HT-29 (cell line): Measurements from ENCODE around the gene KCTD14. TPM values are rescaled to one million over a fixed set of nuclear protein-coding genes. Genes with fewer than 3 reads are reported as not detected.
"Not testable (repeated sequence)": the region's sequence is repeated elsewhere in the genome, so short reads cannot be mapped to it uniquely, and the experiment has no call there.

Source experiments
- DNase-seq: peaks from one replicate; pipeline ENCODE4 v3.0.0-alpha.2; 2015; ENCODE audit warnings: low spot score
- total RNA-seq: library from RNA; depleted of rRNA; stranded (reverse); fragments of >200 nt; shearing (Covaris generic); gene quantifications from 2 replicates; pipeline ENCODE4 v1.2.3, GENCODE V29; 2014

Gene KCTD14
- total RNA-seq, 1 experiment from 2014 or later: 6.2 TPM

DNA sequence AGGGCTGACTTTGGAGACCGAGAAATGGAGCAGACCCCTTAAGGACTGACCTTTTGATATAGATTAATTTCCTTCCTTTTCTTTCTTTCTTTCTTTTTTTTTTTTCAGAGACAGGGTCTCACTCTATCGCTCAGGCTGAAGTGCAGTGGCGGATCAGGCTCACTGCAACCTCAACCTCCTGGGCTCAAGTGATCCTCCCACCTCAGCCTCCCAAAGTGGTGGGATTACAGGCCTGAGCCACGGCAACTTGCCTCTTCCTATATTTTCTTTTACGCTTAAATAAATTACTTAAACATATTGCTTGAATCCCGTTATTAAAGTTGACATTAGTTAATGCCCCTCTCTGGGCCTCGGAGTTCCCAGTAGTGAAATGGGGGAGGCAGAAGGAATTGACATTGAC lies 350 bp upstream of the KCTD14 start:
- no peak for DNase-seq

DNA sequence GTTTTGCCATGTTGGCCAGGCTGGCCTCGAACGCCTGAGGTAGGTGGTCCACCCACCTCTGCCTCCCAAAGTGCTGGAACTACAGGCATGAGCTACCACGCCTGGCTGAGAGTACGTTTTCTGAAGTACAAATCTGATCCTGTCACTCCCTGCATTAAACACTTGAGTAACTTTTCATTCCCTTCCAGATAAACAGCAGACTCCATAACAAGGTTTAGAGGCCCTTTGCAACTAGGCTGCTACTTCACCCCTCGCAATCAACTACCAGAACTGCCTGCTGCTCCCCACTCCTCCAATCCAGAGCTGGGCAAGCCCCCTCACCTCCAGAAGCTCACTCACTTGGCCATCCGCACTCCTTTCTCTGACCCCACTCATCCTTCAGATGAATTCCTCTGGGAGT lies 1.5 kb downstream of the KCTD14 start:
- DNase-seq: no peak

DNA sequence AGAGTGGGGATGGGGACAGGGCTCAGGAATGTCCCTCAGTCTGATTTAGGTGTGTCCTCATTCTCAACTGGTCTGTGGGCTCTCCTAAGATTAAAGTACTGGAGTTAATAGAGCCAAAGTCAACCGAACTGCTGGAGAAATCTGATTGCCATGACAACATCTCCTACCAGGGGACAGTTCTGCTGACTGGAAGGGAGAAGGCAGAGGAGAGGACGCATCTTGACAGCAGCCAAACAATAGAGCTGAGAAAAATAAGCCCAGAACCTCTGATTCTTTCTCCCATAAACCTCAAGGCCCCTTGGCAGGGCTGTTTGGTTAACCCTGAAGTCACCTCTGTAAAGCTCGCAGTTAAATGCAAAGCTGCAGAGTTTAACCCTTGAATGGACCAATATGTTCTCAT lies 2.8 kb downstream of the KCTD14 start:
- no peak for DNase-seq

DNA sequence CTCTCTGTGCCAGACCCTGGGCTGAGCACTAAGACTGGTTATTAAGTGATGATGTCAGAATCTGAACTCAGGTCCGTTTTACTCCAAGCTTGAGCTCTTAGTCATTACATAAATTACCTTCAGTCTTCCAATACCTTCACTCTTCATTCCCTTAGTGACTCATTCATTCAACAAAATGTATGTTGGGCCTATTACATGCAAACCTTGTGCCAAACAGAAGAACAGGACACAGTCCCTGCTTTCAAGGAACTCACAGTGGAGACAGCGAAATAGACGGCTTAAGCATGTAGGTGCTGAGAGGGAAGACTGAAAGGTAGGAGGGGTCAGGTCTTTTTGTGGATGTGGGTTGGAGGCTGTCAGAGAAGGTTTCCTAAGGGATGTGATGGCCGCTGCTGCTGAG lies 3.3 kb downstream of the KCTD14 start:
- DNase-seq: no peak

DNA sequence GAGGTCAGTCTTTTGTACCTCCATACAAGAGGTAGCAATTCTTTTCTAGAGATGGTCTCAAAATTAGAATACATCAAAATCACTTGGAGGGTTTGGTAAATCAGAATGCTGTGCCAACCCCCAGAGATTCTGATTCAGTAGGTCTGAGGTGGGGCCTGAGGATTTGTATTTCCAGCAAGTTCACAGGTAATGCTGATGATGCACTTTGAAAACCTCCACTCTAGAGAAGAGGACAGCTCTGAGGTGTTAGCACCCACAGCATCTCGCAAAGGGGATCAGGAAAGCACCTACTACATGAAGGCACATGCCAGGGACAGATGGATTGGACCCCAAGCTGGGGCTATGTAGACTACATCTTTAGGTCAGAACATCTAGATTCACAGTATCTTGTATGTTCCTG lies 7.2 kb downstream of the KCTD14 start:
- DNase-seq: no peak

DNA sequence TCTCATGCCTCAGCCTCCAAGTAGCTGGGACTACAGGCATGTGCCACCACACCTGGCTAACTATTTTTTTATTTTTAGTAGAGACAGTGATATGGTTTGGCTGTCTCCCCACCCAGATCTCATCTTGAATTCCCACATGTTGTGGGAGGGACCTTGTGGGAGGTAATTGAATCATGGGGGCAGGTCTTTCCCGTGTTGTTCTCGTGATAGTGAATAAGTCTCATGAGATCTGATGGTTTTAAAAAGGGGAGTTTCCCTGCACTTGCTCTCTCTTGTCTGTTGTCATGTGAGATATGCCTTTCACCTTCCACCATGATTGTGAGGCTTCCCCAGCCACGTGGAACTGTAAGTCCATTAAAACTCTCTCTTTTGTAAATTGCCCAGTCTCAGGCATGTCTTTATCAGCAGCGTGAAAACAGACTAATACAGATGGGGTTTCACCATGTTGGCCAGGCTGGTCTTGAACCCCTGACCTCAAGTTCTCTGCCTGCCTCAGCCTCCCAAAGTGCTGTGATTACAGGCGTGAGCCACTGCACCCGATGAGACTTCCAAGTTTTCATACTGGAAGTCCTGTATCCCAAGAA lies 8.0 kb downstream of the KCTD14 start:
- not testable (repeated sequence) for DNase-seq

DNA sequence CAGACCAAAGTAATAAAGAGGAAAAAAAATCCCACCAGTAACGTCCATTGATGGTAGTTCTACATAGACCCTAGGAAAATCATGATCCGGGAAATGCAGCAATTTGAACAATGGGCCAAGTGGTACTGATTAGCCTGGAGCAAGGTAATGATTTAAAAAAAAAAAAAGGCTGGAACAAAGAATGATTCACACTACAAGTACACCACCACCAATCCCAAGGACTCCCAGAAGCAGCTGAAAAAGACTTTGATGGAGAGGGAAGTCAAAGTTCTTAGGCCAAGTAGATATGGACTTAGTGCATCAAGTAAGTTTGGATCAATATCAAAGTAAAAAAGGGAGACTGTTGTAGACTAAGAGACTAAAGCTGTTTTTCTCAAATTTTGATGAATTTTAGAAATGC lies 11.8 kb downstream of the KCTD14 start:
- no peak for DNase-seq

DNA sequence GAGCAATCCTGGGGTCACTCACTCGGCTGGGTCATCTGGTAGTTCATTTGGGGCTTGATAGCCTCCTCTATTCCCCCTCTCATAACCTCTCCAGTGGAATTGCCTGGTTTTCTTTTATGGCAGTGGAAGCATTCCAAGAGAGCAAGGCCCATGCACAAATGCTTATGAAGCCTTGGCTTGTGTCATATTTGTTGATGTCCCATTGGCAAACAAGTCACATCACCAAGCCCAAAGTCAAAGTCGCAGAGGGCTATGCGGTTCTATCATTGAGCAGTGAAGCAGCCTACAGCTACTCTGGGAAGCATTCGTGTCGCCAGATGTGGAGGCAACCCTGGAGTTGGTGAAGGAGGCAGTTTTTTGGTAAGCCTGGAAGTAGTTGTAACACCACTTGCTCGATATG lies 12.3 kb downstream of the KCTD14 start:
- DNase-seq: no peak

DNA sequence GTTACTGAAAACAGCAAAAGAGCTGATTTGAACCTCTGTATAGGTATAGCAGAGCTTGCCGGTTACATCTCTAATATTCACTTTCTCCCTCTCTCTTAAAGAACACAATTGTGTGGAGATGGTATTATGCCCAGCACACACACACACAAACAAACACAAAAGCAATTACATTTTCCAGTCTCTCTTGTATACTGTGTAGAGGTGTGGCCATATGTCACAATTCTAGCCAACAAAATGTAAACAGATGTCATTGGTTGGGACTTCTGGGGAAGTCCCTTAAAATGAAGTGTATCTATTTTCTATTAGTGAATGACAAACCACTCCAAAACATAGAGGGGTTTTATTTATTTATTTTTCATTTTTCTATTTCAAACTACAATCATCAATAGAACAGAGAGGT lies 12.8 kb downstream of the KCTD14 start:
- no peak for DNase-seq

DNA sequence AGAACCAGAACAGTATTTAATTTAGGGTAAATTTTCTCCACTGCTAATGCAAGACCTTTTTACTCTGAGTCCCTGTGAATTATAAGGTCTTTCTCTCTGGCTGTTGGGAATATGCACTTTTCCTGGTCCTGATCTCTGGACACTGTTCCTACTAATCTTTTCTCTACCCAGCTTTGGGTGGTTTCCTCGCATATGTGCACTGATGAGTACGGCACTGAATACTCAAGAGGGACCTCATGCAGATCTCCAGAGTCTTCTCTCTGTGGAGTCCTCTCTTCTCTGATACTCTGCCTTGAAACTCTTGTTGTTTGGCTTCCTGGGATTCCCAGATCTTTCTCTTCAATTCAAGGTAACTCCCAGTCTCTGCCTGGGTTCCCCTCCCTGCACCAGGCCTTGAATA lies 14.0 kb downstream of the KCTD14 start:
- DNase-seq: no peak

DNA sequence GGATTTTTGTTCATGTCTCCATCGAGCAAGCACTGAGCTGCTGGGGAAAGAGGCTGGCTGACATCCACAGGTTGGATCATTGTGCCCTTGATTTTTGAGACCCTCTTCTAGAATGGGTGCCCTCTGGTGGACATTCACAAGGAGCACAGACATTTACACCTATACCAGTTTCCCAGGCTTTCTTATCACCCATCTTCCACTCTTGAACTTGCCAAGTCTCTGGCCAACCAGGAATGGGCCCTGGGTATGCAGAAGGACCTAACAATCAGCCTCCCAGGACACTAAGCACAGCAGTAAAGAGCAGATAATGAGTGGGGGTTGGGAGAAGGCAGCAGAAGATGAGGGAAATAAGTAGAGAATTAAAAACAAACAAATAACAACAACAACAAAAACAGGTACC lies 22.9 kb downstream of the KCTD14 start:
- DNase-seq: peak; percentile 84

DNA sequence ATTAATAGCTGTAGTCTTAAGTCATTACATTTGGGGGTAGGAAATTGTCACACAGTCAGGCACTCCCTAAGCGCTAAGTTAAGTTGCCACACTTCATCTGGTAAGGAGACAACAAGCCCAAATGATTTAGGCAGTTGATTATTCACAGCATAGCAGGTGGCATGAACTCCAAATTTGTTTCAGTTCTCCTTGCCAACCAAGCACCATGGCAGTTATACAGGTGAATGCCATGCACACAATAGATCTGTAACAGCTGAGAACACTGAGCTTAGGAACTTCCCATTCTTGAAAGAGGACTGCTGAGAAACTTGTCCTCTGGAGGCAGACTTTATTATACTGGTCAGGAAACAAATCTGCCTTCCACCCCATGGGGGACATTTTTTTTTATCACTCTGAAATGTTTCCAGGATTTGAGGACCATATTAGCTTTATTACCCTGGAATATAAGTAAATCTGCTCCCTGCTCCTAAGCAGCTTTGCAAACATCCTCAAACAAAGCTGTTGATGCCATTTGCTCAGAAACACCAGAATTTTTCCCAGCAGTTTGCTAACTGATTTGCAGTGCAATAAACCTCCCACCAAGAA lies 23.5 kb downstream of the KCTD14 start:
- no peak for DNase-seq

DNA sequence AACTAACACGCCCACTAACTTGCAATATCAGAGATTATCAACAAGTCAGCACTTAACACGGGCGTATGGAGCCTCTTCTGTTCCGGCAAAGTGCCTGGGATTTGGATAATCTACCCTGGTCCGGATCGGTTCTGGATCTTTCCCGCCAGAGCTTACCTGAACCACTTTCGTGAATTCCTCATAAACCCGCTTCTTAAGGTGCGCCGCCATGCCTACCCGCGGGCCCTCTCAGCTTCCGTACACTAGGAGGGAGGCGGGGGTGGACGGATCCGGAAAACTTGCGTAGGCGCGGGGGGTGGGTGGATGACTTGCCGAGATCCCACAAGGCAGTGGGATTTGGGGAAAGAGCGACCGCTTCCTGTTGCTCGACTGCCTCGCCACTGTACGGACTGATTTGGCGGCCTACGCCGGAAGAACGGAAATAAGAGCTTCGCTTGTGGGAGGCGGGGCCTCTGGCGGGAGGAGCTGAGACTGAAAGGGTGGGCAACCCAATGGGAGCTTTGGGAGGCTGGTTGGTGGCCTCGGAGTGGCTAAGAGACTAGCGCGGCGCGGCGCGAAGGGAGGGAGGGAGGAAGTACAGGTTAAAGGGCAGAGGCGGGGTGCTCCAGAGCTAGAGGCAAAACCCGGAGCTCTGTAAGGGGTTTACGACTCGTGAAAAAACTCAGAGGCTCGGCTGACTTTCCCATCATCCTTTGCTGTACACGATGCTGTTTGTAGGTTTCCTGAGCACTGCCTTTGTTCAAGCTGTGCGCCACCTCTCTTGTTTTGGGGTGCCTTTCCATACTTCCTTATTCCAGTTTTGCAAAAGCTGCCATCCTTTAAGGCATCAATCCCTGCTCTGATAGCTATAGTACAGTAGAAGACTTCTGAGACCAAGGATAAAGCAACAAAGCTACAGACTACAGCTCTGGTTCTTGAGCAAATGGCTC lies 28.4 kb downstream of the KCTD14 start, which contains the start of gene INTS4:
TSS of gene INTS4 (minus strand) at position 235 of the 929 bp plus-strand sequence. CDS start at position 210, 25 bp downstream.
- DNase-seq: peak; percentile 100

DNA sequence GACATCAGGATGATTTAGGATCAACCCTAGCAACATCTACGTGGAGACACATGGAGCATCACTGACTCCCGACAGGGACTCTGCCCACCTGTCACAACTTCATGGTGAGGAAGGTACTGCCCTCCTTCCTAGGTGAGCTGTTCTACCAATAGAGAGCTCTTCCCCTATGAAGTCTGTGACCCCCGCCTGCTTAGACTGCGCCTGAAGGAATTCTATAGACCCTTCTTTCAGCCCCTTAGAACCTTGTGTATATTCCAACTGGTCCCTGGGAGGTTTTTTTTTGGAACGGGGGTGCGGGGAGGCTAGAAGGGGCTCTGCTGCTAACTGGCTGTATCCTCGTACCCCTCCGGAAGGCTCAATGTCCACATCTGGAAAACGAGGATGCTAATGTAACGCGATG lies 29.2 kb downstream of the KCTD14 start:
- peak; percentile 7 for DNase-seq

DNA sequence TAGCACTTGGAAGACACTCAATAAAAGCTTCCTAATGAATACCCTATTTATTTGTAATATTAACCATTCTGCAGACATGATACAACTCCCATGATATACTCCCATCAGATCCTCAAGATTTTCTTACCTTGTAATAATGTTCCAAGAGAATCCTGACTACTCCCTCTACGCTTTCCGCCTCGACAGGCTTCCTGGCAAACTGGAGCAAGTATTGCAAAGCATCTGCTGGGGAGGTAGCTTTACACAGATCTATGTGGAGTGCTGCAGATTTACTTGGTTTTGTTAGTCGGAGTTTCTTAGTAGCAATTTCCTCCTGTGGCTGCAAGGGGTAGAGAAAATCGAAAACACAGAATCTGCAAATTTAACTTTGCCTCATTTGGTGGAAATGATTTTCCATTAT lies 32.1 kb downstream of the KCTD14 start:
- no peak for DNase-seq

DNA sequence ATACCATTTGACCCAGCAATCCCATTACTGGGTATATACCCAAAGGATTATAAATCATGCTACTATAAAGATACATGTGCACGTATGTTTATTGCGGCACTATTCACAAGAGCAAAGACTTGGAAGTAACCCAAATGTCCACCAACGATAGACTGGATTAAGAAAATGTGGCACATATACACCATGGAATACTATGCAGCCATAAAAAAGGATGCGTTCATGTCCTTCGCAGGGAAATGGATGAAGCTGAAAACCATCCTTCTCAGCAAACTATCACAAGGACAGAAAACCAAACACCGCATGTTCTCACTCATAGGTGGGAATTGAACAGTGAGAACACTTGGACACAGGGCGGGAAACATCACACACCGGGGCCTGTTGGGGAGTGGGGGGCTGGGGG lies 36.6 kb downstream of the KCTD14 start:
- not testable (repeated sequence) for DNase-seq

DNA sequence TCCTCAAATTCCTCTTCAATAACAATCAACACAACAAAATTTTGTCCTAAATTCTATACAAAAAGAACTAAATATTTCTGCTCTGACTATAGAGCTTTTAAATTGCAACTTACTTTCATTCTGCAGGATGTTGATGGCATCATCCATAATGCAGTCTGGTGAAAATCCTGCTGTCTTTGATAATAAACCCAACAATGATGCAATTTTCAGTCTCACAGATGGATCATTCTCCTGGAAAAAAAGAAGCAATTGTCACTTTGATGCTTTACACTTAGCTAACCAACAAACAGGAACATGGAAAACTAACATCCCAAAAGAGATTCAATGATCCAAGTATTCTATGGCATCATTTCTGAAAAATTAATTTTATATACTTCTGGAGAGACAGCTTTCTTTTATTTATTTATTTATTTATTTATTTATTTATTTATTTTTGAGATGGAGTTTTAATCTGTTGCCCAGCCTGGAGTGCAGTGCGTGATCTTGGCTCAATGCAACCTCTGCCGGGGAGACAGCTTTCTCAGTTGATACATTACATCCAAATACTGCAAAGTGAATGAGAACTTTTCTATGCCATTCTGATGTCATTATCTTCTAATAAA lies 41.6 kb downstream of the KCTD14 start:
- no peak for DNase-seq

DNA sequence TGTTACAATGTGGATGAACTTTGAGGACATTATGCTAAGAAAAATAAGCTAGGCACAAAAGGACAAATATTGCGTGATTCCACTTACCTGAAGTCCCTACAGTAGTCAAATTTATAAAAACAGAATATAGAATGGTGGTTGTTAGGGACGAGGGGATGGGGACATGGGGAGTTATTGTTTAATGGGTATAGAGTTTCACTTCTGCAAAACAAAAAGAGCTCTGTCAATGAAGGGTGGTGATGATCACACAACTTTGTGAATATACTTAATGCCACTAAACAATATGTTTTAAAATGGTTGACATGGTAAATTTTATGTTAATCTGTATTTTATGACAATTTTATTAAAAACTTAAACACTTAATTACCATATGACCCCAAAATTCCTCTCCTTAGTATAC lies 54.7 kb downstream of the KCTD14 start:
- no peak for DNase-seq

DNA sequence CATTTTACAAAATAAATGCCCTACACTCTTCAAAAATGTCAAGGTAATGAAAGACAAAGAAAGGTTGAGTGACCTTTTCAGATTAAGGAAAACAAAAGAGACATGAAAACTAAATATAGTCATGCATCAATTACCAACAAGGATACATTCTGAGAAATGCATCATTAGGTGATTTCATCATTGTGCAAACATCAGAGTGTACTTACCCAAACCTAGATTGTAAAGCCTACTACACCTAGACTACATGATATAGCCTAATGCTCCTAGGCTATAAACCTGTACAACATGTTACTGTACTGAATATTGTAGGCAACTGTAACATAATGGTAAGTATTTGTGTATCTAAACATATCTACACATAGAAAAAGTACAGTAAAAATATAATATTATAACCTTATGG lies 55.3 kb downstream of the KCTD14 start:
- no peak for DNase-seq

DNA sequence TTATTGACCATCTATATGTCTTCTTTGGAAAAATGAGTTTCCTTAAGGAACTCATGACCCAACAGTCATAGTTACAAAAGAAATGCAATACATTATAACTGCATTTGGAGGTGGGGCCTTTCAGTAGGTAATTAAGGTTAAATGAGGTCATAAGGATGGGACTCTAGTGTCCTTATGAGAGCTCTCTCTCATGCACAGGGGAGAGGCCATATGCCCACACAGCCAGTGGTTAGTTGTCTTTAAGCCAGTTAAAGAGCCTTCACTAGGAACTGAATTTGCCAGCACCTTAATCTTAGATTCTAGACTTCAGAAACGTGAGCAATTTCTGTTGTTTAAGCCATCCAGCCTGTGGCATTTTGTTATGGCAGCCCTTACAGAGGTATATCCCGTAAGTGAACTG lies 56.0 kb downstream of the KCTD14 start:
- no peak for DNase-seq

DNA sequence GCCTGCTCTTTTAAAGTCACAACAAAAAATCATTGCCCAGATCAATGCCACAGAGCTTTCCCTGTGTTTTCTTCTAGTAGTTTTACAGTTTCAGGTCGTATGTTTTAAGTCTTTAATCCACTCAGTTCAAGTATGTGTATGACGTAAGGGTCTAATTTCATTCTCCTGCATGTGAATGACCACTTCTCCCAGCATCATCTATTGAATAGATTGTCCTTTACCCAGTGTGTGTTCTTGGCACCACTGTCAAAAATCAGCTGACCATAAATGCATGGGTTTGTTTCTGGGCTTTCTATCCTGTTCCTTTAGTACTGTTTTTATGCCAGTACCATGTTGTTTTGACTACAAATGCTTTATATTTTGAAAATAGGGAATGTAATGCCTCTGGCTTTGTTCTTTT lies 56.7 kb downstream of the KCTD14 start:
- no peak for DNase-seq
